NCI-H146 treated with DMSO at 0.1 percent for 48 hours (cell line): Measurements from ENCODE around the gene HACD3.
"Not testable (repeated sequence)": the region's sequence is repeated elsewhere in the genome, so short reads cannot be mapped to it uniquely, and the experiment has no call there.

Experiments used
- DNase-seq: peaks from one replicate; lab custom pipeline; 2025; ENCODE audit not compliant: unreplicated experiment; lab: John Stamatoyannopoulos, UW

HACD3 gene

DNA sequence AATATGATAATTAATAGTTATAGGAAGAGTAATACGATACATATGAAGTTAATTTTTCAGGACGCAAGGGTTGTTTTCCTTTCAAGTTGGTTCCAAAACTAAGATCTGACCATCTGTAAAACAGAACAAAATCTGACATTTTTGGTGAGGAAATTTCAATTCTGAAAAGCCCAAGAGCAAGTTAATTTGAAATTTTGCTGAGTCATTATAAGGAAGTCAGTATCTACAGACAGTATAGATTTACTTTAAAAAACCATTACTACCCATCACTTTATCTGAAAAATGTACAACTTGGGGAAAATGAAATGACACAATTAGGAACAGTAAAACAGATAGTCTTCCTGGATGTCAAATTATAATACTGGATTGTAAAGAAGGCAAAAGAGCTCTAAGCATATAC, 68.2 kb downstream of the HACD3 start:
- DNase-seq, result no peak

DNA sequence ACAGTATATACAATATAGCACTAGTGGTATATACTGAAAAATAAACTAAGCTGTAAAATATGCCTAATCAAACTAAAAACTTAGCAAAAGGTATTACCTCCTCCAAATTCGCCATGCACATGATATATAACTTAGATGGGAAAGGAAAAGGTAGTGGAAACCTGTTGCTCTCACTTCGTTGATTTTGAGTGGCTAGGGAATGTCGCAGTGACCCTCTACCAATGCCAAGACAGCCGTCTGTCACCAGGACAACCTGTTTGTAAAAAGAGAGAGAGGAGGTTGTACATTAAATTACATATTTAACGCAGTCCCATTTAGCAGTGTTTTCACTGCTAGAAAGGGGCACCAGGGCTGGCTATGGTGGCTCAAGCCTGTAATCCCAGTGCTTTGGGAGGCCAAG, 69.4 kb downstream of the HACD3 start:
- DNase-seq, result no peak

DNA sequence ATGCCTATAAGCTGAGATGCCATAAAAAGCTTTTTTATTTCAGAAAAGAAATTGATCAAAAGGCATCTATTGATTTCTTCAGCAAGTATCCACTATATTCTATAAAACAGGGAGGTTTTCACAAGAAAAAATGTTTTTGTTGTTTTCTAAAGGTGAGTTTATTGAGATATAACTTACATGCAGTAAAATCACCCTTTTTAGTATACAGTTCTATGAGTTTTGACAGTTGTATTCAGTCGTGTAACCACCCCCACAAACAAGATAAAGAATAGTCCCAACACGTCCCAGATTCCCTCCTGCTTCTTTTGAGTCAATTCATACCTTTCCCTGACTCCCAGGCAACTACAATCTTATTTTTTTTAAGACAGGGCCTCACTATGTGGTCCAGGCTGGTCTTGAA, 72.9 kb downstream of the HACD3 start:
- DNase-seq, result no peak

DNA sequence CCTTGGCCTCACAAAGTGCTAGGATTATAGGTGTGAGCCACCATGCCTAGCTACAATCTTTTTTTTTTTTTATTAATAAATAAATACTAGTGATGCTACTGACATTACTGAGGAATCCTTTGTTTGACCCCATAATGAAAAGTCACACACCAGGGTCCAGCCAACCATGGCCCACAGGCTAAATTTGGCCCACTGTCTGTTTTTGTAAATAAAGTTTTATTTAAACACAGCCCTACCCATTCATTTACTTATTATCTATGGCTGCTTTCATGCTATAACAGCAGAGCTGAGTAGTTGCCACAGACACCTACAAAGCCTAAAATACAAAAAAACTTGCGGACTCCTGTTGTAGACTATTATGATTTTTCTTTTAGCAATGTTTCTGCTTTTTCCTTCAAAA, 73.3 kb downstream of the HACD3 start:
- DNase-seq, result no peak

DNA sequence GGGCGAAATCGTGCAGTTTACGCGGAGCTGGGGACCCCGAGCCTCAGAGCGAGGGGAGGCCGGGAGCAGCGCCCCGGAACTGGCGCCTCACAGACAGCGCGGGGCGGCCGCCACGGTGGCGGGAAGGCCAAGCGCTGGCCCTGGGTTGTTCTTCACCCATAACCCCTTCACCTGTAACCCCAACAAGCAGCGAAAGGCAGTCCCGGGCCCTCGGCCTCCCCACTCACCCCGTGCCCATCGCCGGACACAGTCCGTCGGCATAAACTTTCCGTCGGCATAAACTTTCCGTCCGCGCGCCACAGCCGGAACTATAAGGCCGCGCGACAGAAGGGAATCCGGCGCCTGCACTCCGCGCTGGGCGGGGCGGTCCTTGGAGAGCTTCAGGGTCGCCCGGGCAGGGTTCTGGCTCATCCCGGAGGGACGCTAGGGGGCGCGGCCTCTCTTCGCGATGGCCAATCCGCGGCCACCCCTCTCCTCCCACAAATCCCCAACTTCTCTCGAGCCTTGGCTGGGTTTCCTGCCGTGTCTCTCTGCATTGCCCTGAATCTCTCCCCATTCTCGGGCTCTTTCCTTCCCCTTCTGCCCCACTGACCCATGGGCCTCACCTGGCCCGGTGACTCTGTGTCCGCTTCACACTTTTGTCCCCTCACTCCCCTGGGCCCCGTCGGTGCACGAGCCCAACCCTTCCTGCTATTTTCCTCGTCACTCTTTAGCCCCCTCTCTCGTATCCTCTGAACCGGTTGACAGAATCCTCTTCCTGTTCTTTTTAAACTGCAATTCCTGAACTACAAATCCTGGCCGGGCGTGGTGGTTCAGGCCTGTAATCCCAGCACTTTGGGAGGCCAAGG, 80.8 kb downstream of the HACD3 start, which contains the start of gene INTS14:
Gene INTS14 (minus strand): TSS at position 261 of the 848 bp plus-strand sequence. CDS start 3,751 bp downstream, outside the sequence.
- peak; percentile 82 for DNase-seq

DNA sequence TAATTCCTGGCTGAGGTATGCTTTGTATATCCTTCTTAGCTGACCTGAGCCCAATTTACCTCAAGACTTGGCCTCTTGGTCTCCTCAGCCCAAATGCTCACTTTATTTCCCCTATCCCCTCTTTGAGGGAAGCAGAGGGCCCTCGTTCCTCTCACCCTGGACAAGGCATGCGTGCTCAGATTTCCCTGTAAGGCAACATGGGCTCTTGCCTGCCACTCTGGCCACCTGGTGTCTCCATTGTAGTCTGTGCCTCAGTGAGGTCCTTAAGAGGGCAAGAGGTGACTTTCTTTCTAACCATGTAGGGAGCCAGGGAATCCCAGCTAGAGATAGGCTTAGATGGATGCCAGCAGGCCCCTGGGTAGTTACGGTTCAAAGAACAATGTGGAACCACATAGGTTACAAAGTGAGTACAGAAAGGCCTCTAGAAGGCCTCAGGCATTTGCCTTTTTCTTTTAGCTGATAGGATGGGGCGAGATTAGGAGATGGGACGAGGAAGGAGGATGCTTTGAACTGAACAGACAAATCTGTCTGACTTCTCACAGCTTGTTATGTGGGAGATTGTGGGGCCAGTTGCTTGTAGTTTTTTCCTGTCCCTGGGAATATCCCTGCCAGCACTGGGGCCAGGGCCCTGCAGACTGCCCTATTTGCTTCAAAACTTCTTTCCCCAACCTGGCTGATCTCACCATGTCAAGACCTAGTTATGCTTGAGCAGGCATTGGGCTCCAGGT, 81.8 kb downstream of the HACD3 start:
- no peak for DNase-seq

DNA sequence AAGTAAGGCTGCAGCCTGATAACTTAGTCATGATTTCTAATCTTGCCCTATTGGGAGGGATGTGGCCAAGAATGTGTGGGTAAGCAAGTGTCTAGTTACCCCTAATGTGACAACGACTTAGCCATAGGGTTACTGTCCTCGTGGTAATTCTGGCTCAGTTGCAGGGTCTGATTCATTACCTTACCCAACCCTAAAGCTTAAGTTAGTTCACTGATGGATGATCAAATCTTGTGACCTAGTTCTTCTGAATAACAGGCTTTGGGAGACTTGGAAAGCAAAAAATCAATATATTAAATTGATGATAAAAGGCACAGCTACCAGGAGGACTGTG, 82.3 kb downstream of the HACD3 start:
- no peak for DNase-seq

DNA sequence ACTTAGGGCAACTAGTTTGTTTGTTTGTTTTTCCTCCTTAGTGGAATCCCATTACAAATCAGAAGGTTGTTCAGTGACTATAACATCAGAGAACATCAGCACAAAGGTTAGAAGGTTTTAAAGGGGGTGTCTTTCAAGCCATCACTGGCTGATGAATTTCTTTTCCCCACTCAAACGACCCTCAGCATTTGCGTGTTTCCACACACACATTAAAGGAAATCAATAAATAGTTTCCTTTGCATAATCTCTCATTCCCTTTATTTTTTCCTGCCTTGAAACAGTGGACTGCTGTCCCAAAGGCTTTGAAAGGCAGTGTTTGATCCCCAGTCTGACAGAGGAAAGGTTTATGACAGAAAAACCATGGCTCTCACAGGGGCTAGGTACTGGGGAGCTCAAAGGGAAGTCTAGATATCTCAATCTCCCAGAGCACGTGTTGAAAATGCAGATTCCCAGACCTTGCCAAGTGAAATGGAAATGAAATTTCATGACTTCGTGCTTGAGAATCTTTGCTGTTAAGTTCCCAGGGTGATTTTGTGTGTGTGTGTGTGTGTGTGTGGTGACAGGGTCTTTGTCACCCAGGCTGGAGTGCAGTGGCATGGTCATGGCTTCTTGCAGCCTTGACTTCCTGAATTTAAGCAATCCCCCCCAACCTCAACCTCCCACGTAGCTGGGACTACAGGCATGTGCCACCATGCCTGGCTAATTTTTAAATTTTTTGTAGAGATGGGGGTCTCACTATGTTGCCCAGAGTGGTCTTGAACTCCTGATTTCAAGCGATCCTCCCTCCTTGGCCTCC, 82.9 kb downstream of the HACD3 start:
- no peak for DNase-seq

DNA sequence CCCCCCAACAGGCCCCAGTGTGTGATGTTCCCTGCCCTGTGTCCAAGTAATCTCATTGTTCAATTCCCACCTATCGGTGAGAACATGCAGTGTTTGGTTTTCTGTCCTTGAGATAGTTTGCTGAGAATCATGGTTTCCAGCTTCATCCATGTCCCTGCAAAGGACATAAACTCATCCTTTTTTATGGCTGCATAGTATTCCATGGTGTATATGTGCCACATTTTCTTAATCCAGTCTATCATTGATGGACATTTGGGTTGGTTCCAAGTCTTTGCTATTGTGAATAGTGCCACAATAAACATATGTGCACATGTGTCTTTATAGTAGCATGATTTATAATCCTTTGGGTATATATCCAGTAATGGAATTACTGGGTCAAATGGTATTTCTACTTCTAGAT, 85.6 kb downstream of the HACD3 start:
- not testable (repeated sequence) for DNase-seq

DNA sequence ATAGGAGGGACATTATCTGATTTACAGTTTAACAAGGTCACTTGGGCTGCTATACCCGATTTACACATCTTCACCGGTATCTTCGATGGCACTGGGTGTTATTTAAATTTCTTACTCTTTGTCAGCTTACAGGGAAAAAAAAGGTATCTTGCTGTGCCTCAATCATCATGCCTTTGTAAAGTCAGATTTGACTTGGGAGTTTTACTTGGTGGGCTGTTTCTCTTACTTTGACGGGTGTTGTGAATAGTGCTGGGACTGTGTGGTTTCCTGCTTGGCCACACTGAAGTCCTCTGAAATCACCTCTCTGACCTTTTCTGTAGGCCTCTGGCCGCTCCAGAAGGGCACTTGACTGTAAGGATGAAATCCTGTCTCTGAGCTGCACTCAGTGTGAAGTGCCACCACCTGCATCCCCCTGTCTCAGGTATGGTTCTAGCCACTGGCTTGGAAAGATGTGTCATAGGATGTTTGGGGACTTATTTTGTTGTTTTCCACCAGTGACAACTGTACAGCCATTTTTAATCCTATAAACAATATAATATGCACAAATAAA, 88.4 kb downstream of the HACD3 start:
- no peak for DNase-seq

DNA sequence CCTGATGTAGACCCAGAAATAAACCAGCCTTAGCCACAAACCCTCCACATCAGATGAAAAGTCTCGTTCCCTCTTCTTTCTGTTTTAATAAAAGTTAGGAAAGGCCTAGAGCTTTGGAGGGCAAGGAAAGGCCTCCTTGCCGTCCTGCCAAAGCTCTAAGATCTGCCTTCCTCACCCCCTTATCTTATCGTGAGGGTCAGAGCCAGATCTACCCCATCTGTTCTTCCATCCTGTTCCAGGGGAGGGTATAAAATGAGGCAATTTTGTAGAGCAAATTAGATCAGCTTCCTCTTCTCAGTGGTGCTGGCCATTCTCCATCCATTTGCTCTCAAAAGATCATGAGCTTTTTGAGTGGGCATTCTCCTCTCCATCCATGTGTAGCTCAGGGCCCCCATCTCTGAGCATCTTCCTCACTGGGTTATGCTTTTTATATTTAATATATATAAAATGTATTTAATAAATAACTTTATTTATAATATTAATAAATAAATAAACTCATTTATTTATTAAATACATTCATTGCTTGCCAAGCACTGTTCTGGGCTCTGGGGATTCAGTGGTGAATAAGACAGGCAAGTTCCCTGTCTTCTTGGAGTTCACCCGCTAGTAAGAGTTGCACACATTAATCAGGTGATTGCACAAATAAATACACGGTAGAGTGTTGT, 89.5 kb downstream of the HACD3 start:
- no peak for DNase-seq

DNA sequence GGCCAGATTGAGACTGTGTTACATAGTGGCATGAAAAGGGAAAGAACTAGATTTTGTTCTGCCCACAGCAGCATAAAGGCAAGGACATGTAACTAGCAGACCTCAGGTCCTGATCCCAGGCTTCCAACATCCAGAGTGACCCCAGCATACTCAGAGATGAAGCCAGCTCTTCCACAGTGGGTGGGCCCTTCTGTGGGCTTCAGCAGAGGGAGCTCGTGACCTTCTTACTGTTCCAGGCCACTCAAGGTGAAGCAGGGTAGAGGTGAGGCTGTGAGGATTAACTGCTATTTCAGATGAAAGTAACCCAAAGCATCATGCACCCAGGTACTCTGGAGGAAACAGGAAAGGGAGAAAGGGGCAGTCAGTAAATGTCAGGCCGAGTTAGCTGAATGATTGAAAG, 90.6 kb downstream of the HACD3 start:
- no peak for DNase-seq

DNA sequence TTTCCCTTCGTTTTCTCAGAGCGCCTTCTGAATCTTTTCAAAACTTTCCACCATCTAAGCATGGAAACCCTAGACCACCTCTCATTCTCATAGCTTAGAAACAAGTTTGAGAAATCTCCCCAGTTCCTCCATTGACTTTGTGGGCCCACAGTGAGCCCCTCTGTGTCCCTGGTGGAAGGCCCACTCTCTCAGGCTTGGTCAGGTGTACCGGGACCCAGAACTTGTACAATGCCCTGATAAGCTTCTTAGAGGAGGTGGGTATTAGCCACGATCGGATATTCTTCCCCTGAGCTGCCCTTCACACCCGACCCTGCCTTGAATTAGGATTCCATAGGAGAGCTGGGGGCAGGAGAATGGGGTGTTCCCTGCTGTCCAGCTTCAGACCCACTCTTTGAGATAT, 91.4 kb downstream of the HACD3 start, which contains the start of gene SLC24A1:
Gene SLC24A1 (plus strand): TSS at position 301 of the 400 bp plus-strand sequence. CDS start 2,143 bp downstream, outside the sequence.
- DNase-seq, result no peak

DNA sequence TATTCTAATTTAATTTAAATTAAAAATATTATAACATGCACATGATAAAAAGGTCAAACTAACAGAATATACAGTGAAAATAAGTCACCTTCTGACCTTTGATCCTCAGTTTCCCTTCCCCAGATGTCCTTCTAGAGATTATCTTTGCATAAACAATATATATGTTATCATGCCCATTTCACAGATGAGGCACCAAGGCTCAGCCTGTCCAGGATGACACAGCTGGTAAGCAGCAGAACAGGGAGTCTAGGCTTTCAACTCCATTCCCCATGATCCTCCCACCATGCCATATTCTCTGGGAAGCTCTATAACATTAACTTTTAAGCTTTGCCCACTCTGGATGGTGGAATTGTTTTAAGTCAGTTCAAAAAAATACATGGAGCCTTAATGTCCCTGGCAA, 92.8 kb downstream of the HACD3 start:
- DNase-seq, result no peak

DNA sequence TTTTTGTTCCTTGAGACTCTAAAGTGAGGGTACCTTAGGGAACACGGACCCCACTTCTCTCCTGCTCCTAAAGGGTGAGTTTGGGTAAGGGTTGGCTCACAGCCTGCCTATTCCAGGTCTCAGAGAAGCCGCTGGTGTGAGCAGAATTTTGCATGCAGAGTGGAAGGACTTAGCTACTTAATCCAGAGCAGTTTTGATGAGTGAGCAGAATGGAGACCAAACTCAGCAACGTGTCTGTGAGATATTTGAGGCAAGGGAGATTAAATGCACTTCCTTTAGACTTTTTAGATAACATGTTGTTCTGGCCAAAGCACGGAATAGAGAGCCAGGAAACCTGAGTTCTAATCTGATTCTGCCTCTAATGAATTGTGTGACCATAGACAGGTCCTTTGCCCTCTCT, 96.6 kb downstream of the HACD3 start:
- no peak for DNase-seq
